ENCODE measurements around the gene LBP. TPM values are rescaled to one million over a fixed set of nuclear protein-coding genes. Genes with fewer than 3 reads are reported as not detected.
"Not testable (repeated sequence)": the region's sequence is repeated elsewhere in the genome, so short reads cannot be mapped to it uniquely, and the experiment has no call there.

LBP gene
- total RNA-seq, 1 donor from 2014 or later: not detected

DNA sequence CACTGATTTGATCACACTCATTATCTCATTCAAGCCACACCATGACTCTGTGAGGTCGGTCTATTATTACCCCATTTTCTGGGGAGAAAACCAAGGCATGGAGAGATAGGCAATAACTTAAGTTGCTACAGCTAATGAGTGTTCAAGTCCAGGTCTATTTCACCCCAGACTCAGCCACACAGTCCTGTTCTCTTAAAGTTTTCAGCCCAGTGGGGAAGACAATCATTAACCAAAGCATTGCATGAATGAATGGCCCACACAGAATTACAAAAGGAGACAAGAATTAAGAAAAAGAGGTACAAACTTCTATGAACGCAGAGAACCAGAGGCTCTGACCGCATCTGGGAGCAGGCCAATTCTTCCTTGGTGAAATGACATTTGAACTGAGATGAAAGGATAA lies 35.2 kb upstream of the LBP start:
- Mint-ChIP-seq H3K27me3 (ENCODE audit: unreplicated experiment) (peaks cover 2% of the 10 kb centered on the region), H3K9me3 (ENCODE audit: unreplicated experiment) (peaks cover 2% of the 10 kb centered on the region), H3K36me3 (ENCODE audit: unreplicated experiment) (no peaks in the 10 kb centered on the region), H3K4me3 (ENCODE audit: unreplicated experiment) (no peak overlapping the region), H3K4me1 (ENCODE audit: low read depth, unreplicated experiment) (no peaks in the 10 kb centered on the region), H3K27ac (ENCODE audit: unreplicated experiment) (no peak overlapping the region)
- DNase-seq: no peak
- TF ChIP-seq, protein P1, sequence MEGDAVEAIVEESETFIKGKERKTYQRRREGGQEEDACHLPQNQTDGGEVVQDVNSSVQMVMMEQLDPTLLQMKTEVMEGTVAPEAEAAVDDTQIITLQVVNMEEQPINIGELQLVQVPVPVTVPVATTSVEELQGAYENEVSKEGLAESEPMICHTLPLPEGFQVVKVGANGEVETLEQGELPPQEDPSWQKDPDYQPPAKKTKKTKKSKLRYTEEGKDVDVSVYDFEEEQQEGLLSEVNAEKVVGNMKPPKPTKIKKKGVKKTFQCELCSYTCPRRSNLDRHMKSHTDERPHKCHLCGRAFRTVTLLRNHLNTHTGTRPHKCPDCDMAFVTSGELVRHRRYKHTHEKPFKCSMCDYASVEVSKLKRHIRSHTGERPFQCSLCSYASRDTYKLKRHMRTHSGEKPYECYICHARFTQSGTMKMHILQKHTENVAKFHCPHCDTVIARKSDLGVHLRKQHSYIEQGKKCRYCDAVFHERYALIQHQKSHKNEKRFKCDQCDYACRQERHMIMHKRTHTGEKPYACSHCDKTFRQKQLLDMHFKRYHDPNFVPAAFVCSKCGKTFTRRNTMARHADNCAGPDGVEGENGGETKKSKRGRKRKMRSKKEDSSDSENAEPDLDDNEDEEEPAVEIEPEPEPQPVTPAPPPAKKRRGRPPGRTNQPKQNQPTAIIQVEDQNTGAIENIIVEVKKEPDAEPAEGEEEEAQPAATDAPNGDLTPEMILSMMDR (IDR thresholded peaks at IDR 0.05; ENCODE audit: partially characterized antibody, unreplicated experiment): no peak

DNA sequence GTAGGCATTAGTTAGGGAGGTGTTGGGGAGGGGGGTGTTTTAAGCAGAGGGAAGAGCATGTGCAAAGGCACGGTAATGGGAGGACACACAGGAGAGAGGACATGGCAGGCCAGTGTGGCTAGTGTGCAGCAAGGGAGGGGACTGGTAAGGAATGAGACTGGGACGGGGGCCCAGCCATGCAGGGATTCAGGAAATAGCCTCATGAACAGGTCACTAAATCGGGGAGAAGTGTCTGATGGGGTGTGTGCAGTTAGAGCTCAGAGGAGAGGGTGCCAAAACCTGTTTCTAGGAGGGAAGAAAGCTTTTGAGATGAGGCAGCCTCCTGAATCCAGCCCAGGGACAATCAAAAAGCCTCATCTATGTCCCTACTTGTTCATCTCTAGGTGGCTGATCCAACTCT lies 34.8 kb upstream of the LBP start:
- DNase-seq: no peak
- H3K36me3 Mint-ChIP-seq (ENCODE audit: unreplicated experiment): no peaks in the 10 kb centered on the region
- H3K27ac Mint-ChIP-seq (ENCODE audit: unreplicated experiment): no peak overlapping the region
- TF ChIP-seq, protein P1 (IDR thresholded peaks at IDR 0.05; ENCODE audit: partially characterized antibody, unreplicated experiment): no peak
- peaks cover 2% of the 10 kb centered on the region for H3K9me3 Mint-ChIP-seq (ENCODE audit: unreplicated experiment)
- no peaks in the 10 kb centered on the region for H3K4me1 Mint-ChIP-seq (ENCODE audit: low read depth, unreplicated experiment)
- peaks cover 2% of the 10 kb centered on the region for H3K27me3 Mint-ChIP-seq (ENCODE audit: unreplicated experiment)
- no peak overlapping the region for H3K4me3 Mint-ChIP-seq (ENCODE audit: unreplicated experiment)

DNA sequence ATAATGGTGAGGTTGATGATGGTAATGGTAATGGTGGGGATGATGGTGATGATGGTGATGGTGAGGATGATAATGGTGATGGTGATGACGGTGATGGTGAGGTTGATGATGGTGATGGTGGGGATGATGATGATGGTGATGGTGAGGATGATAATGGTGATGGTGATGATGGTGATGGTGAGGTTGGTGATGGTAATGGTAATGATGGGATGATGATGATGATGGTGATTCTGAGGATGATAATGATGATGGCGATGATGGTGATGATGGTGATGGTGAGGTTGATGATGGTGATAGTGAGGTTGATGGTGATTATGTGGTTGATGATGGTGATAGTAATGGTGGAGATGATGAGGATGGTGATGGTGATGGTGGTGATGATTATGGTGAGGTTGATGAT lies 32.6 kb upstream of the LBP start:
- Mint-ChIP-seq H3K9me3 (ENCODE audit: unreplicated experiment) (peaks cover 2% of the 10 kb centered on the region), H3K27me3 (ENCODE audit: unreplicated experiment) (no peaks in the 10 kb centered on the region), H3K4me3 (ENCODE audit: unreplicated experiment) (no peak overlapping the region), H3K36me3 (ENCODE audit: unreplicated experiment) (no peaks in the 10 kb centered on the region), H3K4me1 (ENCODE audit: low read depth, unreplicated experiment) (no peaks in the 10 kb centered on the region), H3K27ac (ENCODE audit: unreplicated experiment) (no peak overlapping the region)
- no peak for DNase-seq
- TF ChIP-seq, protein P1 (IDR thresholded peaks at IDR 0.05; ENCODE audit: partially characterized antibody, unreplicated experiment): no peak

DNA sequence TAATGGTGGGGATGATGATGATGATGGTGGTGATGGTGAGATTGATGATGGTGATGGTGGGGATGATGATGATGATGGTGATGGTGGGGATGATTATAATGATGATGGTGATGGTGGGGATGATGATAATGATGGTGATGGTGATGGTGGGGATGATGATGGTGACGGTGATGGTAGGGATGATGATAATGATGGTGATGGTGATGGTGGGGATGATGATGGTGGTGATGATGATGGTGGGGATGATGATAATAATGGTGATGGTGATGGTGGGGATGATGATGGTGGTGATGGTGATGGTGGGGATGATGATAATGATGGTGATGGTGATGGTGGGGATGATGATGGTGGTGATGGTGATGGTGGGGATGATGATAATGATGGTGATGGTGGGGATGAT lies 31.9 kb upstream of the LBP start:
- H3K4me3 Mint-ChIP-seq (ENCODE audit: unreplicated experiment); H3K36me3 Mint-ChIP-seq (ENCODE audit: unreplicated experiment); H3K4me1 Mint-ChIP-seq (ENCODE audit: low read depth, unreplicated experiment); H3K27ac Mint-ChIP-seq (ENCODE audit: unreplicated experiment); H3K27me3 Mint-ChIP-seq (ENCODE audit: unreplicated experiment); DNase-seq; H3K9me3 Mint-ChIP-seq (ENCODE audit: unreplicated experiment): not testable (repeated sequence)

DNA sequence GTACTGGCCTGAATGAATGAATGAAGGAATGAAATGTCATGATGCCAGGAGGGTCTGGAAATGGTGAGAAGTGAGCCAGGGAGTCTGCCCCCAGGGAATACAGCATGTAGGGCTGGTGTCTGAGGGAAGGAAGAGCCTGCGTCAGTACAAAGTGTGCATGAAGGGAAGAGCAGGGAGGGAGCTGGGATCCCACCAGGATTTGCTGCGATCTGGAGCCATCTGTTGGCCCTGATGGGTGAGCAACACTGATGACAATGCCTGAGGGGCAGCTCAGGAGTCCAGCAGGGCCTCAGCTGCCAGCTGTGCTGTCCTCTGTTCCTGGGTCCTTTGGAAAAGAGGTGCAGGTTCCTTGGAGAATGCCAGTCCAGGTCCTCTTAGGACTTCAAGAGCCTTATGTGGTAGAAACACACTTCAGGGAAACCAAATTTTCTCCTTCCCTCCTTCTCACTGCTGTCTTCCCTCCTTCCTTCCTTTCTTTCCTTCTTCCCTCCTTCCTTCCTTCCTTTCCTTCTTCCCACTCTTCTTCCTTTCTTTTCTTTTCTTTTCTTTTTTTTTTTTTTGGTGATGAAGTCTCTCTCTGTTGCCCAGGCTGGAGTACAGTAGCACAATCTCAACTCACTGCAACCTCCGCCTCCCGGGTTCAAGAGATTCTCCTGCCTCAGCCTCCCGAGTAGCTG lies 30.9 kb upstream of the LBP start:
- no peak for DNase-seq
- H3K4me3 Mint-ChIP-seq (ENCODE audit: unreplicated experiment): no peak overlapping the region
- TF ChIP-seq, protein P1 (IDR thresholded peaks at IDR 0.05; ENCODE audit: partially characterized antibody, unreplicated experiment): no peak
- peaks cover 1% of the 10 kb centered on the region for H3K27me3 Mint-ChIP-seq (ENCODE audit: unreplicated experiment)
- no peak overlapping the region for H3K27ac Mint-ChIP-seq (ENCODE audit: unreplicated experiment)
- H3K4me1 Mint-ChIP-seq (ENCODE audit: low read depth, unreplicated experiment): no peaks in the 10 kb centered on the region
- no peaks in the 10 kb centered on the region for H3K36me3 Mint-ChIP-seq (ENCODE audit: unreplicated experiment)
- peaks cover 2% of the 10 kb centered on the region for H3K9me3 Mint-ChIP-seq (ENCODE audit: unreplicated experiment)
